ENCODE results near the gene TMEM255B.
"Not testable (repeated sequence)": the region's sequence is repeated elsewhere in the genome, so short reads cannot be mapped to it uniquely, and the experiment has no call there.

TMEM255B gene

GRCh38 chr13:113787694-113788093, 28.7 kb downstream of the TMEM255B start:
- DNase-seq (ENCODE audit: low read depth in 2 of 2), result no peak

GRCh38 chr13:113788413-113789135, 29.5 kb downstream of the TMEM255B start:
- DNase-seq (ENCODE audit: low read depth in 2 of 2), result no peak

GRCh38 chr13:113789167-113789566, 30.1 kb downstream of the TMEM255B start:
- DNase-seq (ENCODE audit: low read depth in 2 of 2), result no peak

GRCh38 chr13:113789931-113790330, 30.9 kb downstream of the TMEM255B start:
- DNase-seq (ENCODE audit: low read depth in 2 of 2), result not testable (repeated sequence)

GRCh38 chr13:113791226-113791625, 32.2 kb downstream of the TMEM255B start:
- DNase-seq (ENCODE audit: low read depth in 2 of 2), result no peak

GRCh38 chr13:113791761-113792160, 32.7 kb downstream of the TMEM255B start:
- DNase-seq (ENCODE audit: low read depth in 2 of 2), result no peak

- no peak for DNase-seq (ENCODE audit: low read depth in 2 of 2)
Measured at GRCh38 chr13:113792236-113792770, 33.3 kb downstream of the TMEM255B start.

- no peak for DNase-seq (ENCODE audit: low read depth in 2 of 2)
Measured at GRCh38 chr13:113792886-113793717, 34.1 kb downstream of the TMEM255B start.

GRCh38 chr13:113793718-113794085, 34.7 kb downstream of the TMEM255B start:
- DNase-seq (ENCODE audit: low read depth in 2 of 2), result no peak

GRCh38 chr13:113794086-113794485, 35.1 kb downstream of the TMEM255B start:
- no peak for DNase-seq (ENCODE audit: low read depth in 2 of 2)

- no peak for DNase-seq (ENCODE audit: low read depth in 2 of 2)
Measured at GRCh38 chr13:113794764-113795173, 35.7 kb downstream of the TMEM255B start.

GRCh38 chr13:113795362-113795761, 36.3 kb downstream of the TMEM255B start:
- DNase-seq (ENCODE audit: low read depth in 2 of 2), result not testable (repeated sequence)

- no peak for DNase-seq (ENCODE audit: low read depth in 2 of 2)
Measured at GRCh38 chr13:113796211-113796963, 37.4 kb downstream of the TMEM255B start.

- no peak for DNase-seq (ENCODE audit: low read depth in 2 of 2)
Measured at GRCh38 chr13:113796964-113797676, 38.1 kb downstream of the TMEM255B start.

- no peak for DNase-seq (ENCODE audit: low read depth in 2 of 2)
Measured at GRCh38 chr13:113798200-113798811, 39.3 kb downstream of the TMEM255B start.

GRCh38 chr13:113800576-113800926, 41.5 kb downstream of the TMEM255B start:
- DNase-seq (ENCODE audit: low read depth in 2 of 2), result no peak

GRCh38 chr13:113801289-113801961, 42.4 kb downstream of the TMEM255B start:
- no peak for DNase-seq (ENCODE audit: low read depth in 2 of 2)

- no peak for DNase-seq (ENCODE audit: low read depth in 2 of 2)
Measured at GRCh38 chr13:113802090-113802531, 43.1 kb downstream of the TMEM255B start.

GRCh38 chr13:113802761-113803160, 43.7 kb downstream of the TMEM255B start:
- no peak for DNase-seq (ENCODE audit: low read depth in 2 of 2)

- no peak for DNase-seq (ENCODE audit: low read depth in 2 of 2)
Measured at GRCh38 chr13:113803409-113804016, 44.5 kb downstream of the TMEM255B start.
